ENCODE measurements around the gene TOX3.

The TOX3 gene

GRCh38 chr16:52469775-52470174, 77.2 kb downstream of the TOX3 start:
- Histone ChIP-seq H3K36me3 (ENCODE audit: control insufficient read depth, insufficient read depth, low read length) (no peaks in the 10 kb centered on the region; the same call in none of the 2 replicates), H3K4me3 (ENCODE audit: low read depth, low read length) (no peak overlapping the region), H3K9ac (ENCODE audit: low read depth, low read length) (no peak overlapping the region), H3K4me1 (ENCODE audit: control insufficient read depth, insufficient read depth, low read length) (peaks cover 42% of the 10 kb centered on the region), H3K27ac (ENCODE audit: low read depth, low read length) (peak overlapping the region; percentile 21), H3K27me3 (ENCODE audit: control insufficient read depth, insufficient read depth, low read length) (no peaks in the 10 kb centered on the region), H3K9me3 (ENCODE audit: control insufficient read depth, insufficient read depth, low read length) (no peaks in the 10 kb centered on the region)

DNA sequence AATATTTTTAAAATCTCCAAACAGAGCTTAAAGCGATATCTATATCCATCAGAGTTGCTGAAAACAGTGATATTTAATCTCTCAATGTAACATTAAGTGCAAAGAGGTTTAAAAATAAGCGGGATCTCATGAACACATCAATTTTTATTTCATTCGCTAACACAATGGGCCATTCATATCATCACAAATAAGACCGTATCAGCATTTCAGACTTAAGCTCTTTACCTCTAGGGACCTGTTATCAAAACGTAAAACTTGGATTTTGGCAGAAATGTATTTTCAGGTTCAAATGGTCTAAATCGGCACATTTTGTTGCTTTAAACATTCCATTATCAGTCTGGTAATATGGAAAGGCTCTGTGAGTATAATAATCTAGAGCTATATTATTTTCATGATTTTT, 77.9 kb downstream of the TOX3 start:
- no peaks in the 10 kb centered on the region; the same call in none of the 2 replicates for H3K36me3 ChIP-seq (ENCODE audit: control insufficient read depth, insufficient read depth, low read length)
- H3K9ac ChIP-seq (ENCODE audit: low read depth, low read length): no peak overlapping the region
- H3K4me3 ChIP-seq (ENCODE audit: low read depth, low read length): no peak overlapping the region
- no peaks in the 10 kb centered on the region for H3K27me3 ChIP-seq (ENCODE audit: control insufficient read depth, insufficient read depth, low read length)
- H3K27ac ChIP-seq (ENCODE audit: low read depth, low read length): no peak overlapping the region
- H3K9me3 ChIP-seq (ENCODE audit: control insufficient read depth, insufficient read depth, low read length): no peaks in the 10 kb centered on the region
- H3K4me1 ChIP-seq (ENCODE audit: control insufficient read depth, insufficient read depth, low read length): peaks cover 42% of the 10 kb centered on the region

GRCh38 chr16:52467753-52468152, 79.2 kb downstream of the TOX3 start:
- Histone ChIP-seq H3K4me1 (ENCODE audit: control insufficient read depth, insufficient read depth, low read length) (peaks cover 43% of the 10 kb centered on the region), H3K4me3 (ENCODE audit: low read depth, low read length) (no peak overlapping the region), H3K27ac (ENCODE audit: low read depth, low read length) (no peak overlapping the region), H3K27me3 (ENCODE audit: control insufficient read depth, insufficient read depth, low read length) (no peaks in the 10 kb centered on the region), H3K9ac (ENCODE audit: low read depth, low read length) (no peak overlapping the region), H3K9me3 (ENCODE audit: control insufficient read depth, insufficient read depth, low read length) (no peaks in the 10 kb centered on the region), H3K36me3 (ENCODE audit: control insufficient read depth, insufficient read depth, low read length) (peaks cover 13% of the 10 kb centered on the region)

DNA sequence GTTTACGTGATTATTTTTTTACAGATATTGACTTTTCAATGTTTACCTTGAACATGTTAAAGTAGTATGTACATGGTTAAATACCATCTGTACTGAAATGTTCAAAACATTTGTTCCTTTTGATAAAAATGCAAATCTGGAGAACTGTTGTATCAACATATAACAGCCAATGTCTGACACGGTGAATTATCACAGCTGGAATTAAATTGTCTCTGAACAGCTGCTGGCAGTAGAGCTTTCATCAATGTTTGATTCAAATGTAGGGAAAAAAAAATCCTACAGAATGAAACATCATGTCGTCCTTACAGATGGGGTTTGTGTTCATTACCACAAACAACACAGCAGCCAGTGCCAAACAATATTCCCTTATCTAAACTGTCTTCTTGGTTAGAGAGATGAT, 79.9 kb downstream of the TOX3 start:
- no peak overlapping the region for H3K4me3 ChIP-seq (ENCODE audit: low read depth, low read length)
- no peaks in the 10 kb centered on the region for H3K9me3 ChIP-seq (ENCODE audit: control insufficient read depth, insufficient read depth, low read length)
- H3K27ac ChIP-seq (ENCODE audit: low read depth, low read length): no peak overlapping the region
- no peak overlapping the region for H3K9ac ChIP-seq (ENCODE audit: low read depth, low read length)
- H3K4me1 ChIP-seq (ENCODE audit: control insufficient read depth, insufficient read depth, low read length): peaks cover 51% of the 10 kb centered on the region
- peaks cover 14% of the 10 kb centered on the region for H3K36me3 ChIP-seq (ENCODE audit: control insufficient read depth, insufficient read depth, low read length)
- no peaks in the 10 kb centered on the region for H3K27me3 ChIP-seq (ENCODE audit: control insufficient read depth, insufficient read depth, low read length)

DNA sequence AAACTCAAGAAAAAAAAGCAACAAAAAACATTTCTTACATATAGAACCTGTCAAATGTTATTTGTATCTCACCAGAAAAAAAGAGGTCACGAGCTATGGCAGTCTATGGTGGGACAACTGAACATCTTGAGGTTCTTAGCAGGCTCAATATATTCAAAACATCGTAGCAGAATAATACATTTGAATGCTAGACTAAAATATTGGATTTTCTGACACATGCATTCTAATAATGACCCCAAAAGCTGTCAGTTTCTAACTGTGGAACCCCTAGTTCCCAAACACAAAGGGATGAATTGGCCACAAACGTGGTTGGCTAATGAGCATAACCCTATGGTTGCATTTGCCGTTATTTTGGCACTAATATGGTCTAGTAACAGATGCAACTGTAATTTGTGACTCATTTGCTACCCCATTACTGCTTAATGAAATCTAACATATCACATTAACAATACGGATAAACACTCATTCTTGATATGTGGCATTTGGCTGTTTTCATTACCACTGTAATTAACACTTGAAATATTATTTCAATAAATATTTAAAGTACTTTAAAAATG, 81.2 kb downstream of the TOX3 start:
- Histone ChIP-seq H3K4me3 (ENCODE audit: low read depth, low read length) (no peak overlapping the region), H3K9me3 (ENCODE audit: control insufficient read depth, insufficient read depth, low read length) (no peaks in the 10 kb centered on the region), H3K36me3 (ENCODE audit: control insufficient read depth, insufficient read depth, low read length) (peaks cover 14% of the 10 kb centered on the region), H3K27ac (ENCODE audit: low read depth, low read length) (no peak overlapping the region), H3K27me3 (ENCODE audit: control insufficient read depth, insufficient read depth, low read length) (no peaks in the 10 kb centered on the region), H3K4me1 (ENCODE audit: control insufficient read depth, insufficient read depth, low read length) (peaks cover 57% of the 10 kb centered on the region), H3K9ac (ENCODE audit: low read depth, low read length) (no peak overlapping the region)

- Histone ChIP-seq H3K4me3 (ENCODE audit: low read depth, low read length) (no peak overlapping the region), H3K4me1 (ENCODE audit: control insufficient read depth, insufficient read depth, low read length) (peaks cover 60% of the 10 kb centered on the region), H3K9ac (ENCODE audit: low read depth, low read length) (no peak overlapping the region), H3K36me3 (ENCODE audit: control insufficient read depth, insufficient read depth, low read length) (peaks cover 14% of the 10 kb centered on the region), H3K9me3 (ENCODE audit: control insufficient read depth, insufficient read depth, low read length) (no peaks in the 10 kb centered on the region), H3K27me3 (ENCODE audit: control insufficient read depth, insufficient read depth, low read length) (no peaks in the 10 kb centered on the region), H3K27ac (ENCODE audit: low read depth, low read length) (no peak overlapping the region)
These were observed 83.0 kb downstream of the TOX3 start for GRCh38 chr16:52463904-52464303.

DNA sequence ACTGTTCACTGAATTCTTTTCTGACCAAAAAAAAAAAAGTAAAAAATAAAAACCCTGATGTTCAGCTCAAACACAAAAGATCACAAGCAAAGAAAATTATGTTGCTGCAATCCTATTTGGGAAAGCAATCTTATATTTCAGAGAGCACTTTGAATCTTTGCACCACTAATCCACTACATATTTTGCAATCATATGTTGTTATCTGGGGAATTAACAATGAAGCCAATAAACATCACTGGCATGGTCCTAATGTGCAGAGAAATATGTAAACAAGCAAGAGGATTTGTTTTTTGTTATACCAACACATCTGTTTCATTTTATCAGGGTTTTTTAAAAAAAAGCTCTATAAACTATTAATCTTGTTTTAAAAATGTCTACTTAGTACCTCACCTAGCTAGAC, 84.1 kb downstream of the TOX3 start:
- Histone ChIP-seq H3K36me3 (ENCODE audit: control insufficient read depth, insufficient read depth, low read length) (peaks cover 14% of the 10 kb centered on the region), H3K4me1 (ENCODE audit: control insufficient read depth, insufficient read depth, low read length) (peaks cover 62% of the 10 kb centered on the region), H3K9me3 (ENCODE audit: control insufficient read depth, insufficient read depth, low read length) (no peaks in the 10 kb centered on the region), H3K27me3 (ENCODE audit: control insufficient read depth, insufficient read depth, low read length) (no peaks in the 10 kb centered on the region), H3K9ac (ENCODE audit: low read depth, low read length) (no peak overlapping the region), H3K4me3 (ENCODE audit: low read depth, low read length) (no peak overlapping the region), H3K27ac (ENCODE audit: low read depth, low read length) (no peak overlapping the region)

GRCh38 chr16:52460639-52461178, 86.2 kb downstream of the TOX3 start:
- Histone ChIP-seq H3K4me1 (ENCODE audit: control insufficient read depth, insufficient read depth, low read length) (peaks cover 65% of the 10 kb centered on the region), H3K4me3 (ENCODE audit: low read depth, low read length) (no peak overlapping the region), H3K36me3 (ENCODE audit: control insufficient read depth, insufficient read depth, low read length) (peaks cover 19% of the 10 kb centered on the region), H3K9me3 (ENCODE audit: control insufficient read depth, insufficient read depth, low read length) (no peaks in the 10 kb centered on the region), H3K9ac (ENCODE audit: low read depth, low read length) (no peak overlapping the region), H3K27ac (ENCODE audit: low read depth, low read length) (no peak overlapping the region), H3K27me3 (ENCODE audit: control insufficient read depth, insufficient read depth, low read length) (no peaks in the 10 kb centered on the region)

DNA sequence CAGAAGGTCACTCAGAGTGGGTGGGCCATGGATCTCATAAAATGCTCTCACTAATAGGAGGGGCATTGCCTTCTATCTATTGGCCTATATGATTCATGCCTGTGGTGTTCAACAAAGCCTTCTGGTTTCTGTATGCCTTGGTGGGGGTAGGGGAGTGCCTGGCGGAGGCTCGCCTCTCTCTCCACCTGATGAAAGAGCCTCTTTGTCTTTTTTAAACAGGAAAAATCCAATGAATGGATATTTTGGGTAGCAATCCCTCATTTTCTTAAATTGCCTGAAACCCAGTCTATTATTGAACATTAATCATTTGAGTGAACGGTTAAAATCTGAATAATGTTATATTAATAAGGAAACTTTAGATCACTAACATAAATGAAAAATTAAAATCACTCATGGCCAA, 90.6 kb downstream of the TOX3 start:
- H3K36me3 ChIP-seq (ENCODE audit: control insufficient read depth, insufficient read depth, low read length): peaks cover 10% of the 10 kb centered on the region; the same call in 1 of the 2 replicates
- H3K4me3 ChIP-seq (ENCODE audit: low read depth, low read length): no peak overlapping the region
- peak overlapping the region; percentile 62 for H3K27ac ChIP-seq (ENCODE audit: low read depth, low read length)
- H3K9me3 ChIP-seq (ENCODE audit: control insufficient read depth, insufficient read depth, low read length): no peaks in the 10 kb centered on the region
- H3K9ac ChIP-seq (ENCODE audit: low read depth, low read length): no peak overlapping the region
- H3K4me1 ChIP-seq (ENCODE audit: control insufficient read depth, insufficient read depth, low read length): peaks cover 55% of the 10 kb centered on the region
- H3K27me3 ChIP-seq (ENCODE audit: control insufficient read depth, insufficient read depth, low read length): no peaks in the 10 kb centered on the region

GRCh38 chr16:52455549-52456277, 91.2 kb downstream of the TOX3 start:
- Histone ChIP-seq H3K4me3 (ENCODE audit: low read depth, low read length) (no peak overlapping the region), H3K9me3 (ENCODE audit: control insufficient read depth, insufficient read depth, low read length) (no peaks in the 10 kb centered on the region), H3K4me1 (ENCODE audit: control insufficient read depth, insufficient read depth, low read length) (peaks cover 48% of the 10 kb centered on the region), H3K27ac (ENCODE audit: low read depth, low read length) (no peak overlapping the region), H3K36me3 (ENCODE audit: control insufficient read depth, insufficient read depth, low read length) (peaks cover 10% of the 10 kb centered on the region; the same call in 1 of the 2 replicates), H3K9ac (ENCODE audit: low read depth, low read length) (no peak overlapping the region), H3K27me3 (ENCODE audit: control insufficient read depth, insufficient read depth, low read length) (no peaks in the 10 kb centered on the region)

DNA sequence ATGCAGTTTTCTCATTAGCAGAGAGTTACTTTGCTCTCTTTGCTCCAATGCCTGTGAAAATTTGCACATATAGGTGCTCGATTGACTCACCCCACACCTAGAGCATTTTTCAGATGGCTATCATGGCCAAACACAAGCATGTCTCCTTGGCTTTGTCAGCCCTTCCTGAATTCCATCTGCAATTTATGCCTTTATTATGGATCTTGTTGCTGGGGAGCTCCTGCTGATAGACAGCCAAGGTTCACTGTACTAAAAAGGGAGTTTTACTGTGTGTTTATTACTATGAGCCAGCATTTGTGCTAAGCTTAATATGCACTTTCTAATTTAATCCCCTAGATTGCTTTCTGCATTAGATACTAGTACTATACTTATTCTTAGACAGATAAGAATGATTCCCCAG, 93.3 kb downstream of the TOX3 start:
- no peak overlapping the region for H3K4me3 ChIP-seq (ENCODE audit: low read depth, low read length)
- H3K4me1 ChIP-seq (ENCODE audit: control insufficient read depth, insufficient read depth, low read length): peaks cover 28% of the 10 kb centered on the region
- H3K9me3 ChIP-seq (ENCODE audit: control insufficient read depth, insufficient read depth, low read length): no peaks in the 10 kb centered on the region
- peaks cover 25% of the 10 kb centered on the region for H3K36me3 ChIP-seq (ENCODE audit: control insufficient read depth, insufficient read depth, low read length)
- no peak overlapping the region for H3K9ac ChIP-seq (ENCODE audit: low read depth, low read length)
- H3K27ac ChIP-seq (ENCODE audit: low read depth, low read length): no peak overlapping the region
- no peaks in the 10 kb centered on the region for H3K27me3 ChIP-seq (ENCODE audit: control insufficient read depth, insufficient read depth, low read length)
